ENCODE results near the gene MTRF1.
"Not testable (repeated sequence)": the region's sequence is repeated elsewhere in the genome, so short reads cannot be mapped to it uniquely, and the experiment has no call there.

MTRF1 gene

GRCh38 chr13:41282129-41282571 is 18.8 kb upstream of the MTRF1 start:
- in situ Hi-C loops (cut with MboI; ENCODE audit: low pct_unique_long_range_greater_than_20kb, low sequenced_read_pairs, unreplicated experiment): no loop called here
- no peak for DNase-seq (ENCODE audit: low spot score)

GRCh38 chr13:41279156-41279555 is 15.8 kb upstream of the MTRF1 start:
- DNase-seq (ENCODE audit: low spot score); in situ Hi-C loops (cut with MboI; ENCODE audit: low pct_unique_long_range_greater_than_20kb, low sequenced_read_pairs, unreplicated experiment): not testable (repeated sequence)

More at GRCh38 chr13:41282129-41282571, 18.8 kb upstream of the MTRF1 start:
- no peak for TF ChIP-seq CTCF (IDR thresholded peaks at IDR 0.05; ENCODE audit: extremely low read depth, insufficient read depth, missing control alignments)

GRCh38 chr13:41276824-41277223 is 13.4 kb upstream of the MTRF1 start:
- in situ Hi-C loops (cut with MboI; ENCODE audit: low pct_unique_long_range_greater_than_20kb, low sequenced_read_pairs, unreplicated experiment): no loop called here

GRCh38 chr13:41274881-41275280 is 11.5 kb upstream of the MTRF1 start:
- no peak for TF ChIP-seq CTCF (IDR thresholded peaks at IDR 0.05; ENCODE audit: extremely low read depth, insufficient read depth, missing control alignments)
- in situ Hi-C loops (cut with MboI; ENCODE audit: low pct_unique_long_range_greater_than_20kb, low sequenced_read_pairs, unreplicated experiment): no loop called here
- no peak for DNase-seq (ENCODE audit: low spot score)

More at GRCh38 chr13:41276824-41277223, 13.4 kb upstream of the MTRF1 start:
- TF ChIP-seq CTCF (IDR thresholded peaks at IDR 0.05; ENCODE audit: extremely low read depth, insufficient read depth, missing control alignments): no peak
- DNase-seq (ENCODE audit: low spot score): no peak

- DNase-seq (ENCODE audit: low spot score): no peak
- in situ Hi-C loops (cut with MboI; ENCODE audit: low pct_unique_long_range_greater_than_20kb, low sequenced_read_pairs, unreplicated experiment): no loop called here
- no peak for TF ChIP-seq CTCF (IDR thresholded peaks at IDR 0.05; ENCODE audit: extremely low read depth, insufficient read depth, missing control alignments)
Observed at GRCh38 chr13:41273831-41274441, 10.6 kb upstream of the MTRF1 start.

GRCh38 chr13:41271456-41272285 is 8.3 kb upstream of the MTRF1 start:
- no peak for DNase-seq (ENCODE audit: low spot score)
- in situ Hi-C loops (cut with MboI; ENCODE audit: low pct_unique_long_range_greater_than_20kb, low sequenced_read_pairs, unreplicated experiment): no loop called here
- no peak for TF ChIP-seq CTCF (IDR thresholded peaks at IDR 0.05; ENCODE audit: extremely low read depth, insufficient read depth, missing control alignments)

- in situ Hi-C loops (cut with MboI; ENCODE audit: low pct_unique_long_range_greater_than_20kb, low sequenced_read_pairs, unreplicated experiment): no loop called here
- TF ChIP-seq CTCF (IDR thresholded peaks at IDR 0.05; ENCODE audit: extremely low read depth, insufficient read depth, missing control alignments): no peak
- no peak for DNase-seq (ENCODE audit: low spot score)
Observed at GRCh38 chr13:41268764-41269163, 5.4 kb upstream of the MTRF1 start.
